Hepatocyte (in vitro differentiated cells): ENCODE data around the gene MBLAC1. TPM values are rescaled to one million over a fixed set of nuclear protein-coding genes. Genes with fewer than 3 reads are reported as not detected.

Experiments used
- DNase-seq: peaks from one replicate; pipeline ENCODE4 v3.0.0-alpha.2; 2016; ENCODE audit warnings: low spot score
- H2AFZ ChIP-seq: fragments of 200-600 bp; sonication (generic); 2 replicates; pipeline ENCODE4 v1.6.0; 2016; ENCODE audit warnings: antibody characterized with exemption, mild to moderate bottlenecking
- H3K27ac ChIP-seq: fragments of 200-600 bp; sonication (generic); 2 replicates; pipeline ENCODE4 v1.5.1; 2016; ENCODE audit warnings: mild to moderate bottlenecking
- H3K27me3 ChIP-seq: fragments of 200-600 bp; sonication (generic); 2 replicates; pipeline ENCODE4 v1.6.1; 2016
- H3K36me3 ChIP-seq: fragments of 200-600 bp; sonication (generic); replicated peaks from 2 replicates; pipeline ENCODE4 v1.5.1; 2016; ENCODE audit warnings: low read depth; ENCODE audit not compliant: insufficient read depth
- H3K4me1 ChIP-seq: fragments of 200-600 bp; sonication (generic); 2 replicates; pipeline ENCODE4 v1.5.1; 2016; ENCODE audit warnings: mild to moderate bottlenecking, moderate library complexity; ENCODE audit not compliant: insufficient read depth
- H3K4me2 ChIP-seq: fragments of 200-600 bp; sonication (generic); 2 replicates; pipeline ENCODE4 v1.6.0; 2016
- H3K4me3 ChIP-seq: fragments of 200-600 bp; sonication (generic); 2 replicates; pipeline ENCODE4 v1.5.1; 2016; ENCODE audit warnings: mild to moderate bottlenecking
- H3K79me2 ChIP-seq: fragments of 200-600 bp; sonication (generic); 2 replicates; pipeline ENCODE4 v1.6.0; 2017; ENCODE audit warnings: mild to moderate bottlenecking
- H3K9me2 ChIP-seq: fragments of 200-600 bp; sonication (generic); replicated peaks from 2 replicates; pipeline ENCODE4 v1.6.0; 2017; ENCODE audit warnings: mild to moderate bottlenecking; ENCODE audit not compliant: insufficient read depth
- H3K9me3 ChIP-seq: fragments of 200-600 bp; sonication (generic); 2 replicates; pipeline ENCODE4 v1.5.1; 2016; ENCODE audit warnings: low read depth, mild to moderate bottlenecking
- H4K20me1 ChIP-seq: fragments of 200-600 bp; sonication (generic); 2 replicates; pipeline ENCODE4 v1.6.0; 2016; ENCODE audit warnings: mild to moderate bottlenecking; ENCODE audit not compliant: insufficient read depth, poor library complexity, severe bottlenecking
- CTCF ChIP-seq: fragments of 200-600 bp; sonication (generic); IDR thresholded peaks from 2 replicates; pipeline ENCODE4 v1.5.1; 2016; ENCODE audit warnings: antibody characterized with exemption, mild to moderate bottlenecking; ENCODE audit not compliant: poor library complexity
- EZH2 ChIP-seq: fragments of 200-600 bp; sonication (generic); IDR thresholded peaks from 2 replicates; pipeline ENCODE4 v1.6.1; 2016; ENCODE audit warnings: antibody characterized with exemption, mild to moderate bottlenecking, borderline replicate concordance
- EZH2phosphoT487 ChIP-seq: fragments of 200-600 bp; sonication (generic); IDR thresholded peaks from one replicate; pipeline ENCODE4 v1.6.1; 2018; ENCODE audit warnings: antibody characterized with exemption, mild to moderate bottlenecking, low read depth, moderate library complexity; ENCODE audit not compliant: unreplicated experiment, severe bottlenecking
- WGBS: methylation state at CpG from one replicate; pipeline ENCODE4 v1.1.6; 2016; ENCODE audit warnings: low lambda C conversion rate; ENCODE audit errors: missing lambda C conversion rate; 5-methylcytosine and 5-hydroxymethylcytosine counted together
- polyA plus RNA-seq: library from polyadenylated mRNA; unstranded; fragments of >200 nt; fragmentation: Nextera tagmentation; extraction: Ambion mirVana; gene quantifications from 2 replicates; pipeline ENCODE4 v1.2.1, GENCODE V29; 2016
- total RNA-seq: library from RNA; depleted of rRNA; stranded (reverse); fragments of >200 nt; gene quantifications from 2 replicates; pipeline ENCODE4 v1.2.3, GENCODE V29; 2014

Gene MBLAC1
- total and polyA plus RNA-seq, 2 experiments from 2014 or later = 2.7 to 4.5 TPM

GRCh38 chr7:100166970-100167911 lies 40.5 kb downstream of the MBLAC1 start:
- peak overlapping the region; percentile 24 for H2AFZ ChIP-seq
- peaks cover 18% of the 10 kb centered on the region for H3K27me3 ChIP-seq
- peak overlapping the region; percentile 33 for H3K27ac ChIP-seq
- DNase-seq = no peak
- H3K4me3 ChIP-seq = no peak overlapping the region
- no peaks in the 10 kb centered on the region for H3K36me3 ChIP-seq
- H3K9me3 ChIP-seq = no peaks in the 10 kb centered on the region
- no peaks in the 10 kb centered on the region for H3K9me2 ChIP-seq
- TF ChIP-seq EZH2phosphoT487 (no peak), EZH2 (no peak), CTCF (no peak)
- WGBS = 51% methylated on average over 14 of the region's 14 CpGs
- no peaks in the 10 kb centered on the region for H4K20me1 ChIP-seq
- H3K4me2 ChIP-seq = peak overlapping the region; percentile 73
- no peaks in the 10 kb centered on the region for H3K79me2 ChIP-seq
- H3K4me1 ChIP-seq = peaks cover 20% of the 10 kb centered on the region

GRCh38 chr7:100167912-100168323 lies 41.2 kb downstream of the MBLAC1 start:
- H3K4me3 ChIP-seq = no peak overlapping the region
- peak overlapping the region; percentile 53 for H3K27ac ChIP-seq
- no peaks in the 10 kb centered on the region for H4K20me1 ChIP-seq
- H3K36me3 ChIP-seq = no peaks in the 10 kb centered on the region
- TF ChIP-seq EZH2phosphoT487 = no peak
- no peak for TF ChIP-seq CTCF
- TF ChIP-seq EZH2 = no peak
- no peaks in the 10 kb centered on the region for H3K9me2 ChIP-seq
- H3K79me2 ChIP-seq = no peaks in the 10 kb centered on the region
- DNase-seq = peak; percentile 37
- H3K9me3 ChIP-seq = no peaks in the 10 kb centered on the region
- 4% methylated on average over 11 of the region's 11 CpGs for WGBS
- H3K4me1 ChIP-seq = peaks cover 20% of the 10 kb centered on the region
- peak overlapping the region; percentile 24 for H2AFZ ChIP-seq
- H3K27me3 ChIP-seq = peaks cover 18% of the 10 kb centered on the region
- H3K4me2 ChIP-seq = peak overlapping the region; percentile 73

GRCh38 chr7:100169147-100169850 lies 42.5 kb downstream of the MBLAC1 start:
- Histone ChIP-seq H4K20me1 (no peaks in the 10 kb centered on the region), H3K9me3 (no peaks in the 10 kb centered on the region), H3K4me2 (peak overlapping the region; percentile 73), H3K79me2 (no peaks in the 10 kb centered on the region), H2AFZ (no peak overlapping the region), H3K4me3 (no peak overlapping the region), H3K27me3 (peaks cover 18% of the 10 kb centered on the region), H3K36me3 (no peaks in the 10 kb centered on the region), H3K4me1 (peaks cover 20% of the 10 kb centered on the region), H3K27ac (peak overlapping the region; percentile 53), H3K9me2 (no peaks in the 10 kb centered on the region)
- 88% methylated on average over 11 of the region's 11 CpGs for WGBS
- no peak for TF ChIP-seq EZH2phosphoT487
- TF ChIP-seq EZH2 = no peak
- no peak for TF ChIP-seq CTCF
- DNase-seq = no peak
